GM19328 (cell line): ENCODE measurements around the gene RUBCNL.
"Not testable (repeated sequence)": the region's sequence is repeated elsewhere in the genome, so short reads cannot be mapped to it uniquely, and the experiment has no call there.

ENCODE experiments used
- ATAC-seq: cut with Tn5 transposase; IDR thresholded peaks from one replicate; pipeline ENCODE4 v1.9.1; 2021; ENCODE audit warnings: mild to moderate bottlenecking, moderate library complexity; ENCODE audit not compliant: unreplicated experiment

RUBCNL gene

GRCh38 chr13:46377554-46377953 is 9.5 kb downstream of the RUBCNL start:
- ATAC-seq = no peak

- ATAC-seq = no peak
Measured at GRCh38 chr13:46374710-46375109, 12.3 kb downstream of the RUBCNL start.

- ATAC-seq = no peak
Measured at GRCh38 chr13:46373623-46374022, 13.4 kb downstream of the RUBCNL start.

GRCh38 chr13:46372938-46373337 is 14.1 kb downstream of the RUBCNL start:
- not testable (repeated sequence) for ATAC-seq

GRCh38 chr13:46372071-46372470 is 15.0 kb downstream of the RUBCNL start:
- no peak for ATAC-seq

GRCh38 chr13:46369506-46370277 is 17.4 kb downstream of the RUBCNL start:
- ATAC-seq = no peak

GRCh38 chr13:46367617-46368327 is 19.3 kb downstream of the RUBCNL start:
- ATAC-seq = no peak

GRCh38 chr13:46361276-46361934 is 25.6 kb downstream of the RUBCNL start:
- no peak for ATAC-seq

GRCh38 chr13:46360604-46361003 is 26.4 kb downstream of the RUBCNL start:
- no peak for ATAC-seq

- no peak for ATAC-seq
Measured at GRCh38 chr13:46359714-46360113, 27.3 kb downstream of the RUBCNL start.

GRCh38 chr13:46355901-46356590 is 31.0 kb downstream of the RUBCNL start:
- no peak for ATAC-seq

GRCh38 chr13:46355088-46355468 is 32.0 kb downstream of the RUBCNL start:
- ATAC-seq = no peak

- no peak for ATAC-seq
Measured at GRCh38 chr13:46354156-46355087, 32.6 kb downstream of the RUBCNL start.

- ATAC-seq = no peak
Measured at GRCh38 chr13:46352805-46353204, 34.2 kb downstream of the RUBCNL start.

- ATAC-seq = no peak
Measured at GRCh38 chr13:46350003-46350402, 37.0 kb downstream of the RUBCNL start.

- no peak for ATAC-seq
Measured at GRCh38 chr13:46348961-46349360, 38.1 kb downstream of the RUBCNL start.

- no peak for ATAC-seq
Measured at GRCh38 chr13:46347277-46347676, 39.8 kb downstream of the RUBCNL start.

GRCh38 chr13:46345866-46346265 is 41.2 kb downstream of the RUBCNL start:
- ATAC-seq = no peak

GRCh38 chr13:46345398-46345797 is 41.7 kb downstream of the RUBCNL start:
- ATAC-seq = no peak
